Stimulated activated CD4-positive, alpha-beta T cell treated with anti-CD3 and anti-CD28 coated beads, Interleukin-1b, Interleukin-23, amount 100 ng/mL, for 1 hour (primary cell): ENCODE data around the gene WDR48.

Experiments
- DNase-seq, 2 donors: peaks; one replicate each; pipeline ENCODE4 v3.0.0-alpha.2; 2020; ENCODE audit warnings: low read depth in 2 of 2

The WDR48 gene

GRCh38 chr3:39121621-39122020 is 69.8 kb downstream of the WDR48 start:
- DNase-seq, result no peak

GRCh38 chr3:39122813-39123212 is 71.0 kb downstream of the WDR48 start:
- no peak for DNase-seq

DNA sequence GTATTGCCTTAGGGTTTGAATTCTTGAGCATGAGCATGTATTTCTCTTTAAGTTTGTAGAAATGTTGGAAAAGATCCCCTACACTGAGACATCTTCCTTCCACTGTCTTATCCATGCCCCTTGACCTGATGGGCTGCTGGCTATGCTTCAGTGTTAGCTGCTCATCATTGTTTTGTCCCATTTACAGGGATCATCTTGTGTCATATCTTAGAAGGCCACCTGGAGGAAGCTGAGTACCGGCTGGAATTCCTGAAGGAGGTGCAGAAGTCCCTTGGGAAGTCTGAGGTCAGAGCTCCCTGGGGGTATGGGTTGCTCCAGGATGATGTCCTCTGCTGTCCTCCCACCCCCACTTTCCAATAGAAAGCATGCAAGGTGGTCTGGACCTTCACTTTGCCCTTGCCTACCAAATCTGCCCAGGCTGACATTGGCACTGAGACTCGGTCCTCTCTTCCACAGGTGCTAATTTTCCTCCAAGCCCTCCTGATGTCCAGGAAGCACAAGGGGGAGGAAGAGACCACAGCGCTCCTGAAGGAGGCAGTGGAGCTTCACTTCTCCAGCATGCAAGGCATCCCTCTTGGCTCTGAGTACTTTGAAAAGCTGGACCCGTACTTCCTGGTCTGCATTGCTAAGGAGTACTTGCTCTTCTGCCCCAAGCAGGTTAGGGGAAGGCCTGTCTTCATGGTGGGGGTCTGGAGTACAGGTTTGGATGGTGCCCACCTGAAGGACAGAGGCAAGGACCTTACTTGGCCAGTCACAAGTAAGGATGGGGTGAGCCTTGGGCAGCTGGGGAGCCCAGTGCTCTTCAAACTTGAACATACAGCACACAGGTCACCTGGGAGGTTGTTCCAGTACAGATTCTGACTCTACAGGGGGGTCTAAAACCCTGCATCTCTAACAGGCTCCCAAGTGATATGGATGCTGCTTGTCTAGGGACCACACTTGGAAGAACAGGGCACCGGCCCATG is 73.3 kb downstream of the WDR48 start:
- no peak for DNase-seq

GRCh38 chr3:39125841-39126500 is 74.2 kb downstream of the WDR48 start:
- DNase-seq, result no peak

DNA sequence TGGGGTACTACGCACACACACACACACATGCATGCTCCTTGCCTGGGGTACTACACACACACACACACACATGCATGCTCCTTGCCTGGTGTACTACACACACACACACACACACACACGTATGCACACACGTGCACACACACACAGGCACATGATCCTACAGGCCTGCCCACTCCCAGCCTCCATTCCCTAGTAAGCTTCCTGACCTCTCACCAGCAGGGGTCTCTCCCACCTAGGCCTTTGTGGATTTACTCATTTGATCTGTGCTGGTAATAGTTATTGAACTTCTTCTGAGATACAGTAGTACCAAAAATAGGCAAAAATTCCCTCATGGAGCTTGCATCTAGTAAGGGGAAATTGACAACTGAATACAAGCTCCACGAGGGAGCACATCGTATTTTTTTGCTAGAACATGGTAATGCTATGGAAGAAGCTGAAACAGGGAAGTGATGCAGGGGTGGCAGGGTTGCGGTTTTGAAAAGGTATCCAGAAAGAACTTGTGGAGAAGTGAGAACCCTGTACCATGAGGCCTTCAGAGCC is 74.8 kb downstream of the WDR48 start:
- DNase-seq, result no peak

GRCh38 chr3:39127269-39127907 is 75.6 kb downstream of the WDR48 start:
- DNase-seq, result no peak

DNA sequence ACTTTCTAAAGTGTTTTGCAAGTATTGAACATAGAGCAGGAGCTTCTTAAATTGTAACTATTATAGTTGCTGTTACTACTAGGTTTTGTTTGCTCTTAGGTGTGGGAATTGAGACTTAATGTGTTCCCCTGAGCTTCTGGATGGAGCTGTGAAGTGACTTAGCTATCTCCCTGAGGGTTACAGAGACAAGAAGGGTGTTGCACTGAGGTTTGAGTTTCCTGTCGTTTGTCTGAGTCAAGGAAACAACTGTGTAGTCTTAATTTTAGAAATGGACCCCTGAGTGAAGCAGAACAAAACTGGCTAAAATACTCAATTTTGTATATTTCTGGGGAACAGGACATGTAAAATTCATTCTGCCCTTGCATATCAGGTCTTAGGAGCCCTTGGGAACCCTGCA is 76.1 kb downstream of the WDR48 start:
- no peak for DNase-seq

DNA sequence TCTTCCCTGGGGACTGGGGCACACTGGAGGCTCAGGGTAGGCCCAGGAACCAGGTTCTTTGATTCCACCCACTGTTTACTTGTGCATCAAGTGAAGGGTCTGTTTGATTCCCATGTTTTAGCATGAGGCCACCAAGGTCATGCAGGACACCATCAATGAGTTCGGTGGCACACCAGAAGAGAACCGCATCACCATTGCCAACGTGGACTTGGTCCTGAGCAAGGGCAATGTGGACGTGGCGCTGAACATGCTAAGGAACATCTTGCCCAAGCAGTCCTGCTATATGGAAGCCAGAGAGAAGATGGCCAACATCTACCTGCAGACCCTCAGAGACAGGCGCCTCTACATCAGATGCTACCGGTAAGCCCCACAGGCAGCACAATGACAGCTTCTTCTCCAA is 77.1 kb downstream of the WDR48 start:
- no peak for DNase-seq

DNA sequence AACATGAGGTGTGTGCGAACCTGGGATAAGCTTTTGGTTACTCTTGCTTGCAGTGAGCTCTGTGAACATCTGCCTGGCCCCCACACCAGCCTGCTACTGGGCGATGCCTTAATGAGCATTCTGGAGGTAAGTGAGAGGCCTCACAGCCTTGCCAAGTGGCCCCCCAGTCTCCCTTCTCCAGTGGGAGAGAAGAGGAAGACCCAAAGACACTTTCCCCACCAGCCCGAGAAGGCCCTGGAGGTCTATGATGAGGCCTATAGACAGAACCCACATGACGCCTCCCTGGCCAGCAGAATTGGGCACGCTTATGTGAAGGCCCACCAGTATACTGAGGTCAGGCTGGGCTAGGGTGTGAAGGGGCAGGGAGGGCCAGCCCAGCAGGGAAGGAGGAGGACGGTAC is 78.2 kb downstream of the WDR48 start:
- no peak for DNase-seq

DNA sequence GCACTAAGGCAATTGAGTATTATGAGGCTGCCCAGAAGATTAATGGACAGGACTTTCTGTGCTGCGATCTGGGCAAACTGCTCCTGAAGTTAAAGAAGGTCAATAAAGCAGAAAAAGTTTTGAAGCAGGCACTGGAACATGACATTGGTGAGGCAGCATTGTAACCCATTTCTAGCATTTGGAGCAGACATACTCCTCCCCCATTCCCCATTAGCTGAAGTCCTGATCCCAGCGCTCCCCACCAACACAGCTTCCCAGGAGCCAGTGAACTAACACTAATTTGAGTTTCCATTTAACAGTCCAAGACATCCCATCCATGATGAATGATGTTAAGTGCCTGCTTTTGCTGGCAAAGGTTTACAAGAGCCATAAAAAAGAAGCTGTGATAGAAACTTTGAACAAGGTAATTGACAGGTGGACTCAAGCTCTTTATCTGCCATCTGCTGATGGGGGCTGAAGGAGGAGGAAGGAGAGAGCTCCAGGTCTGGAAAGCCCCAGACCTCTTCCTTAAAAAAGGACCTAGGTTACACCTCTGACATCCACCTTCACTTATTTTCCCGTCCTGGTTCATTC is 79.0 kb downstream of the WDR48 start:
- DNase-seq, result no peak

- DNase-seq, result no peak
Measured at GRCh38 chr3:39132096-39133092, 80.6 kb downstream of the WDR48 start.

DNA sequence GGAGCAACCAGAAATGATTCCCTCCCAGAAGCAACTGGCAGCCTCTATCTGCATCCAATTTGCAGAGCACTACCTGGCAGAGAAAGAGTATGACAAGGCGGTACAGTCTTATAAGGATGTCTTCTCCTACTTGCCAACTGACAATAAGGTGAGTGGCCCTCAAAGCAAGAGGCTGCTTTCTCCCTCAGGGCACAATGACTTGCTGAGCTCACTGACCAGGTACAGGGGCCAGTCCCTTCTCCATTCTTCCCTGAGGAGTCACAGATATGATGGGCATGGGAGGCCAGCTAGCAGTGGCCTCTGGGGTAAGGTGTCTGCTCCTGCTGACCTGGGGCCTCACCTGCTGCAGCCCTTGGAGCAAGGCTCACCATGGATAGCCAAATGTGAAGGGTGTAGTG is 81.3 kb downstream of the WDR48 start:
- no peak for DNase-seq

- DNase-seq, result no peak
Measured at GRCh38 chr3:39133822-39134221, 82.0 kb downstream of the WDR48 start.

GRCh38 chr3:39134305-39134704 is 82.5 kb downstream of the WDR48 start:
- no peak for DNase-seq

- DNase-seq, result no peak
Measured at GRCh38 chr3:39135170-39135805, 83.5 kb downstream of the WDR48 start.

GRCh38 chr3:39136533-39137434 is 85.0 kb downstream of the WDR48 start:
- DNase-seq, result no peak

GRCh38 chr3:39137435-39137936 is 85.7 kb downstream of the WDR48 start:
- no peak for DNase-seq

GRCh38 chr3:39137991-39138803 is 86.4 kb downstream of the WDR48 start:
- no peak for DNase-seq
